Activated B cell treated with CpG ODN at 0.5 μM for 24 hours (primary cell): ENCODE results near the gene RASGRF2. TPM values are rescaled to one million over a fixed set of nuclear protein-coding genes. Genes with fewer than 3 reads are reported as not detected.

Experiments used
- ATAC-seq: fragments of 200-7000 bp; cut with Tn5 transposase; one replicate; pipeline ENCODE4 v1.10.0; 2021; ENCODE audit warnings: low read depth, mild to moderate bottlenecking, moderate library complexity
- CTCF ChIA-PET: fragments of 350-600 bp; sonication (Branson Sonifier 250); formaldehyde crosslinking; loops from one replicate; lab custom pipeline; 2021; ENCODE audit warnings: antibody characterized with exemption; lab: Charles Lee
- POLR2A ChIA-PET: fragments of 350-600 bp; sonication (Branson Sonifier 250); formaldehyde crosslinking; loops from one replicate; lab custom pipeline; 2021; ENCODE audit warnings: antibody characterized with exemption; lab: Charles Lee
- DNase-seq: peaks from one replicate; pipeline ENCODE4 v3.0.0; 2022
- H3K27ac Mint-ChIP-seq: one replicate; pipeline ENCODE4 v1.8.0; 2020; ENCODE audit warnings: mixed read lengths
- H3K27me3 Mint-ChIP-seq: one replicate; pipeline ENCODE4 v1.8.0; 2021; ENCODE audit warnings: mixed read lengths
- H3K36me3 Mint-ChIP-seq: one replicate; pipeline ENCODE4 v1.8.0; 2021; ENCODE audit warnings: low read depth, mixed read lengths
- H3K4me1 Mint-ChIP-seq: one replicate; pipeline ENCODE4 v1.8.0; 2021; ENCODE audit warnings: mixed read lengths
- H3K4me3 Mint-ChIP-seq: one replicate; pipeline ENCODE4 v1.8.0; 2020; ENCODE audit warnings: mild to moderate bottlenecking, mixed read lengths
- H3K9me3 Mint-ChIP-seq: one replicate; pipeline ENCODE4 v1.8.0; 2020; ENCODE audit warnings: mixed read lengths
- intact Hi-C: fragments of 100-400 bp; cut with micrococcal nuclease; formaldehyde crosslinking; loops from one replicate; pipeline ENCODE4 v1.15.1; 2024
- total RNA-seq: library from RNA; stranded (reverse); gene quantifications from 2 replicates; pipeline ENCODE4 v1.2.3, GENCODE V29; 2022
- TF ChIP-seq, protein P1 (sequence below): fragments of 200-600 bp; IDR thresholded peaks from one replicate; pipeline ENCODE4 v1.8.0; 2022; ENCODE audit warnings: antibody characterized with exemption, mild to moderate bottlenecking

The RASGRF2 gene
- total RNA-seq, 1 donor from 2014 or later = 0.64 TPM

DNA sequence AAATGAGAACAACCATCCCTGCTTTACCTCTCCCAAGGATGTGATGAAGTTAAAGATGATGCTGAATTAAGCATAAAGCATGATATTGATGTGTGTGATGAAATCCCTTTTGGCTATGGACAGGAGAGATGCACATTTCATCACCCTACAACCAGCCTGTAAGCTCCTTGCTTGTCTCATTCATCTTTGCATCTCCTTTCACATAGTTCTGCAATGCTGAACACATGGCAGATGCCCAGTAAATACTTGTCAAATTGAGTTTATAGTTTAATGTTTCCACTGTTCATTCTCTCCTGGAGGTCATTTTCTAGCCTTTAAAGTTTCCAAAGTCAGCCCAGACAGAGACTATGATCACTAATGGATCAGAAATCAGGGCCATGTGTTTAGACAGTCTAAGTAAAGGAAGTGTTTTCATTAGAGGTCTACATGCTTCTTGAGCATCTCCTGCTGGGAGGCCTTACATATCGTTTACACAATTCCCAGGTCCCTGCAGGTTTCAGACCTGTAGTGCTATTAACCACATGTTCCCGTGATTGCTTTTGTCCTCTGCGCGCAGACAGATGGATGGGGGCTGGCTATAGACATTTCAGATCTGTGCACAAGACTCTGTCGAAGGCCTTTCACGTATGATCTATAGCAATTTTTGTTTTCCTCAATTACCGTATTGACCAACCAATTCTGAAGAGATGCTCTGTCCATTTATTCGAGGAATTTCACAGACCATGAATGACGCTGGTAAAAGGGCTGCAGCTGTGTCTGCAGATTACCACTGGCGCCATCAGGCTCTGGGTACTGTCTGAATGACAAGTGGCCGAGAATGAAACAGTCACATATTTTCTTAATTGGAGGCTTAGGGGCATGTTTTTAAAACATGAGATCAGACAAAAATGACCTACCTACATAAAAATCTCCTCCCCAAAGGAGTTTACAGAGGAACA, 223.9 kb downstream of the RASGRF2 start:
- peaks cover 21% of the 10 kb centered on the region for H3K4me1 Mint-ChIP-seq
- no peak for ATAC-seq

DNA sequence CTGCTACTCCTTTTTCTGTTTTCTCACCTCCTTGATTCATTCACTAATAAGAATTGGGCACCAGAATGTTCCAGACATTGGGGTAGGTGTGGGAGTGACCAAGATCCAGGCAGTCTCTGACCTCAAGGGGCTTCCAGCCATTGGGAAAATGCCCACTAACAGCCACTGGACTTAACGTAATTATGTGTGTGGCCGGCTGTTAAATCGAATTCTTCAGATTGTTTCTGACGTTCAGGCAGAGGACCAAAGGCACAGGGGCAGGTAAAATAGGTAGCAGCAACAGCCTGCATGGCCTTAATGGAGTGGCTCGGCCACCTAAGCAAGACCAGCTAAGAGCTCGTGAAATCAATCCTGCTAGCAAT, 224.6 kb downstream of the RASGRF2 start:
- Mint-ChIP-seq H3K9me3 (no peaks in the 10 kb centered on the region), H3K27ac (no peak overlapping the region), H3K36me3 (no peaks in the 10 kb centered on the region), H3K4me1 (peaks cover 21% of the 10 kb centered on the region), H3K27me3 (no peaks in the 10 kb centered on the region), H3K4me3 (no peak overlapping the region)
- ATAC-seq = no peak
- TF ChIP-seq, protein P1, sequence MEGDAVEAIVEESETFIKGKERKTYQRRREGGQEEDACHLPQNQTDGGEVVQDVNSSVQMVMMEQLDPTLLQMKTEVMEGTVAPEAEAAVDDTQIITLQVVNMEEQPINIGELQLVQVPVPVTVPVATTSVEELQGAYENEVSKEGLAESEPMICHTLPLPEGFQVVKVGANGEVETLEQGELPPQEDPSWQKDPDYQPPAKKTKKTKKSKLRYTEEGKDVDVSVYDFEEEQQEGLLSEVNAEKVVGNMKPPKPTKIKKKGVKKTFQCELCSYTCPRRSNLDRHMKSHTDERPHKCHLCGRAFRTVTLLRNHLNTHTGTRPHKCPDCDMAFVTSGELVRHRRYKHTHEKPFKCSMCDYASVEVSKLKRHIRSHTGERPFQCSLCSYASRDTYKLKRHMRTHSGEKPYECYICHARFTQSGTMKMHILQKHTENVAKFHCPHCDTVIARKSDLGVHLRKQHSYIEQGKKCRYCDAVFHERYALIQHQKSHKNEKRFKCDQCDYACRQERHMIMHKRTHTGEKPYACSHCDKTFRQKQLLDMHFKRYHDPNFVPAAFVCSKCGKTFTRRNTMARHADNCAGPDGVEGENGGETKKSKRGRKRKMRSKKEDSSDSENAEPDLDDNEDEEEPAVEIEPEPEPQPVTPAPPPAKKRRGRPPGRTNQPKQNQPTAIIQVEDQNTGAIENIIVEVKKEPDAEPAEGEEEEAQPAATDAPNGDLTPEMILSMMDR = no peak
- ChIA-PET POLR2A (no interaction called here), CTCF (no interaction called here)
- intact Hi-C loops = no loop called here
- no peak for DNase-seq

More for the DNA sequence above, 223.9 kb downstream of the RASGRF2 start:
- H3K36me3 Mint-ChIP-seq = no peaks in the 10 kb centered on the region
- ChIA-PET POLR2A (no interaction called here), CTCF (no interaction called here)
- H3K4me3 Mint-ChIP-seq = no peak overlapping the region
- intact Hi-C loops = no loop called here
- no peaks in the 10 kb centered on the region for H3K9me3 Mint-ChIP-seq
- H3K27ac Mint-ChIP-seq = no peak overlapping the region
- no peaks in the 10 kb centered on the region for H3K27me3 Mint-ChIP-seq
- TF ChIP-seq, protein P1 = no peak
- DNase-seq = no peak

DNA sequence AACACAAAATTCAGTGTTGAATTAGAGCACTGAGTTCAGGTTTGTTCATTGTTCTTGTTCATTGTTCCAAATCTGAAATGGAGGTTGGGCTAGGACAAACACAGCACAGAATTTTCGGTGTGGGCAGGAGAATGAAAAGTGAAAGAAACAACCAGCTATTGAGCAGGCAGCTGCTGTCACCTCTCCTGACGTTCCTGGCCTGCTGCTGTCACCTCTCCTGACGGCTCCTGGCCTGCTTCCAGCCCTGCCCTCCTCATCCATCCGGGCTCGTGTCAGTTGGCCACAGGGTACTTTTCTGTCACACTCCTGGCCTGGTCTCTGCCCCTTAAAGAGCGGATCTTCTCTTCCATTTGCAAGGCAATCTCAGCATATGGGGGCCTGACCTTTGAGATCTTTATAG, 227.7 kb downstream of the RASGRF2 start:
- POLR2A ChIA-PET = no interaction called here
- peaks cover 3% of the 10 kb centered on the region for H3K4me1 Mint-ChIP-seq
- H3K36me3 Mint-ChIP-seq = no peaks in the 10 kb centered on the region
- no peak overlapping the region for H3K4me3 Mint-ChIP-seq
- intact Hi-C loops = no loop called here
- ATAC-seq (no peak), DNase-seq (no peak)
- TF ChIP-seq, protein P1 = no peak
- H3K27me3 Mint-ChIP-seq = no peaks in the 10 kb centered on the region
- no peak overlapping the region for H3K27ac Mint-ChIP-seq
- CTCF ChIA-PET = no interaction called here
- H3K9me3 Mint-ChIP-seq = no peaks in the 10 kb centered on the region

DNA sequence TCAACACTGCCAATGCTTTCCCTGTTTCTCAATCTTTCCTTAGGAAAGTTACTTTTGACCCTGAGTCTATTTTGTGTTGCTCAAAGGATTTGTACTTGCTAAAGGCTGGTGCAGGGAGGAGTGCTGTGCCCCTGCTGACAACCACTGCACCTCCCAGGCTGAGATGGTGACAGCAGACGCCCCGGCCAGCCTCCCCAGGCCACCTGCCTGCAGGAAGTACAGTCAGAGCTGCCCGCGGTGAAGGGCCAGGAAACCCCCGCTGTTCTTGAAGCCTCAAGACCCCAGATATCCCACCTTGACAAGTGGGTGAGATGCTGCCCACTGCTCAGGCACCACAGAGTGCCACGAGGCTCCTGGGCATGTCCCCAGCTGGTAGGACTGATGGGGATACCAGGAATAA, 228.8 kb downstream of the RASGRF2 start:
- no peak overlapping the region for H3K4me3 Mint-ChIP-seq
- H3K27me3 Mint-ChIP-seq = no peaks in the 10 kb centered on the region
- TF ChIP-seq, protein P1 = no peak
- POLR2A ChIA-PET = no interaction called here
- CTCF ChIA-PET = no interaction called here
- no peak overlapping the region for H3K27ac Mint-ChIP-seq
- no peaks in the 10 kb centered on the region for H3K9me3 Mint-ChIP-seq
- H3K36me3 Mint-ChIP-seq = no peaks in the 10 kb centered on the region
- intact Hi-C loops = no loop called here
- DNase-seq (no peak), ATAC-seq (no peak)
- H3K4me1 Mint-ChIP-seq = no peaks in the 10 kb centered on the region

DNA sequence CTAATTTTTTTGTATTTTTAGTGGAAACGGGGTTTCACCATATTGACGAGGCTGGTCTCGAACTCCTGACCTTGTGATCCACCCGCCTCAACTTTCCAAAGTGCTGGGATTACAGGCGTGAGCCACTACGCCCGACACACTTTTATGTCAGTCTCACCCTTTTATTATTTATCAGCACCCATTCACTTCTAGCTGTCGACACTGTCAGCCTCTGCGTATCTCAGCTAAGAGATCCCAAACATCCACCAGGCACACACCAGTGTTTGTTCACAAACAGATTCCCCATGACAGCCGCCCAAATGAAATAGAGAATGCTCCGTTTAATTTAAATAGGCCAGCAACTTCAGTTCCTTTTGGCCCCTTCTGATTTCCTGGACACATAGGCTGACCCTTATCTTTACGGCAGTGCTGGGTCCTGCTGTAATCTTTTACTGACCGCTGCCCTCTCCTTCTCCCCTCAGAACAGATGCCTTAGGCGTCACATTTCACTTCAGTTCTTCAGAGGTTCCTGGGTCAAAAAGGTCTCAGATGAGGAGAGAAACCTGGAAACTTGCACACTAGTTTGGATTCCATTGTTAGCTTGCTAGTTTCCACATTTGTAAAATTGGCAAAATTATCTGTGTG, 229.8 kb downstream of the RASGRF2 start:
- ATAC-seq (no peak), DNase-seq (no peak)
- Mint-ChIP-seq H3K27ac (no peak overlapping the region), H3K4me3 (no peak overlapping the region), H3K36me3 (no peaks in the 10 kb centered on the region), H3K27me3 (peaks cover 2% of the 10 kb centered on the region), H3K4me1 (peaks cover 2% of the 10 kb centered on the region), H3K9me3 (no peaks in the 10 kb centered on the region)
- TF ChIP-seq, protein P1 = no peak
- intact Hi-C loops = no loop called here
- POLR2A ChIA-PET = no interaction called here
- CTCF ChIA-PET = no interaction called here
